ENCODE measurements around the gene FKBP5. TPM values are rescaled to one million over a fixed set of nuclear protein-coding genes. Genes with fewer than 3 reads are reported as not detected.
"Not testable (repeated sequence)": the region's sequence is repeated elsewhere in the genome, so short reads cannot be mapped to it uniquely, and the experiment has no call there.

Gene FKBP5
- polyA plus RNA-seq, 3 donors from 2014 or later, result 26.1 to 99.0 (median 29.3) TPM

GRCh38 chr6:35557239-35557638 lies 131.5 kb downstream of the FKBP5 start:
- no peak overlapping the region for H3K4me3 Mint-ChIP-seq
- peaks cover 0 to 5% (median 2%) of the 10 kb centered on the region in 3 donors for H3K27me3 Mint-ChIP-seq (ENCODE audit: low read depth in 3 of 3)
- no peak for DNase-seq
- no peaks in the 10 kb centered on the region for H3K36me3 Mint-ChIP-seq
- H3K9me3 Mint-ChIP-seq, result no peaks in the 10 kb centered on the region
- peaks cover 3 to 4% of the 10 kb centered on the region in 2 donors for H3K4me1 Mint-ChIP-seq
- no peak overlapping the region for H3K27ac Mint-ChIP-seq

GRCh38 chr6:35554811-35555210 lies 133.9 kb downstream of the FKBP5 start:
- H3K27ac Mint-ChIP-seq, result no peak overlapping the region
- peaks cover 9 to 17% of the 10 kb centered on the region in 2 donors for H3K4me1 Mint-ChIP-seq
- H3K9me3 Mint-ChIP-seq, result peaks cover 6 to 11% (median 8%) of the 10 kb centered on the region in 6 donors
- DNase-seq, result no peak
- peaks cover 2 to 5% (median 4%) of the 10 kb centered on the region in 3 donors for H3K27me3 Mint-ChIP-seq (ENCODE audit: low read depth in 3 of 3)
- H3K36me3 Mint-ChIP-seq, result peaks cover 4 to 8% (median 4%) of the 10 kb centered on the region in 3 donors
- H3K4me3 Mint-ChIP-seq, result no peak overlapping the region

- H3K4me1 Mint-ChIP-seq, result peaks cover 9 to 17% of the 10 kb centered on the region in 2 donors
- no peak overlapping the region for H3K27ac Mint-ChIP-seq
- H3K4me3 Mint-ChIP-seq, result no peak overlapping the region
- peaks cover 6 to 14% (median 10%) of the 10 kb centered on the region in 6 donors for H3K9me3 Mint-ChIP-seq
- DNase-seq, result no peak
- H3K27me3 Mint-ChIP-seq (ENCODE audit: low read depth in 3 of 3), result peaks cover 2% of the 10 kb centered on the region in 3 donors
- peaks cover 4 to 10% (median 4%) of the 10 kb centered on the region in 3 donors for H3K36me3 Mint-ChIP-seq
These were observed 135.4 kb downstream of the FKBP5 start for GRCh38 chr6:35553315-35553714.

GRCh38 chr6:35552285-35552917 lies 136.3 kb downstream of the FKBP5 start:
- Mint-ChIP-seq H3K4me1 (peaks cover 9 to 17% of the 10 kb centered on the region in 2 donors), H3K36me3 (peaks cover 4 to 10% (median 4%) of the 10 kb centered on the region in 3 donors), H3K27ac (no peak overlapping the region), H3K9me3 (peaks cover 6 to 14% (median 10%) of the 10 kb centered on the region in 6 donors), H3K27me3 (ENCODE audit: low read depth in 3 of 3) (peaks cover 2 to 5% (median 3%) of the 10 kb centered on the region in 3 donors), H3K4me3 (no peak overlapping the region)
- DNase-seq, result peak; percentile 57 to 67 (median 67)

- Mint-ChIP-seq H3K27ac (peak overlapping the region in 1 of 6 donors; percentile 14), H3K4me3 (peak overlapping the region in 1 of 5 donors; percentile 30), H3K36me3 (peaks cover 4 to 10% (median 4%) of the 10 kb centered on the region in 3 donors), H3K4me1 (peaks cover 9 to 17% of the 10 kb centered on the region in 2 donors), H3K27me3 (ENCODE audit: low read depth in 3 of 3) (peaks cover 2 to 5% (median 4%) of the 10 kb centered on the region in 3 donors), H3K9me3 (peaks cover 6 to 14% (median 10%) of the 10 kb centered on the region in 6 donors)
- no peak for DNase-seq
These were observed 138.3 kb downstream of the FKBP5 start for GRCh38 chr6:35550437-35550836.

GRCh38 chr6:35547676-35548075 lies 141.0 kb downstream of the FKBP5 start:
- Mint-ChIP-seq H3K36me3 (peaks cover 4 to 10% (median 4%) of the 10 kb centered on the region in 3 donors), H3K4me3 (no peak overlapping the region), H3K4me1 (peaks cover 9 to 17% of the 10 kb centered on the region in 2 donors), H3K27me3 (ENCODE audit: low read depth in 3 of 3) (peaks cover 2 to 5% (median 5%) of the 10 kb centered on the region in 3 donors), H3K9me3 (peaks cover 6 to 14% (median 10%) of the 10 kb centered on the region in 6 donors), H3K27ac (no peak overlapping the region)
- DNase-seq, result no peak

GRCh38 chr6:35544769-35545361 lies 143.8 kb downstream of the FKBP5 start:
- DNase-seq, result no peak
- no peak overlapping the region for H3K4me3 Mint-ChIP-seq
- peaks cover 0 to 3% (median 0%) of the 10 kb centered on the region in 3 donors for H3K36me3 Mint-ChIP-seq
- peaks cover 0 to 5% (median 3%) of the 10 kb centered on the region in 3 donors for H3K27me3 Mint-ChIP-seq (ENCODE audit: low read depth in 3 of 3)
- H3K4me1 Mint-ChIP-seq, result no peaks in the 10 kb centered on the region
- H3K27ac Mint-ChIP-seq, result no peak overlapping the region
- peaks cover under 1 to 3% (median 2%) of the 10 kb centered on the region in 6 donors for H3K9me3 Mint-ChIP-seq

GRCh38 chr6:35543459-35544193 lies 145.1 kb downstream of the FKBP5 start:
- no peak for DNase-seq
- H3K4me1 Mint-ChIP-seq, result no peaks in the 10 kb centered on the region
- no peaks in the 10 kb centered on the region for H3K9me3 Mint-ChIP-seq

GRCh38 chr6:35541836-35542235 lies 146.9 kb downstream of the FKBP5 start:
- Mint-ChIP-seq H3K27ac (no peak overlapping the region), H3K9me3 (no peaks in the 10 kb centered on the region), H3K27me3 (ENCODE audit: low read depth in 3 of 3) (peaks cover 1 to 3% (median 2%) of the 10 kb centered on the region in 3 donors), H3K36me3 (no peaks in the 10 kb centered on the region), H3K4me3 (no peak overlapping the region), H3K4me1 (no peaks in the 10 kb centered on the region)
- no peak for DNase-seq

More at GRCh38 chr6:35543459-35544193, 145.1 kb downstream of the FKBP5 start:
- Mint-ChIP-seq H3K27me3 (ENCODE audit: low read depth in 3 of 3) (peaks cover 0 to 5% (median 5%) of the 10 kb centered on the region in 3 donors), H3K4me3 (no peak overlapping the region), H3K36me3 (no peaks in the 10 kb centered on the region), H3K27ac (no peak overlapping the region)

GRCh38 chr6:35539223-35539622 lies 149.5 kb downstream of the FKBP5 start:
- Mint-ChIP-seq H3K4me1 (no peaks in the 10 kb centered on the region), H3K36me3 (no peaks in the 10 kb centered on the region), H3K27ac (peak overlapping the region in 1 of 6 donors; percentile 30), H3K4me3 (no peak overlapping the region), H3K27me3 (ENCODE audit: low read depth in 3 of 3) (peaks cover 2 to 8% (median 2%) of the 10 kb centered on the region in 3 donors), H3K9me3 (no peaks in the 10 kb centered on the region)
- no peak for DNase-seq

- not testable (repeated sequence) for DNase-seq, H3K4me3 Mint-ChIP-seq, H3K36me3 Mint-ChIP-seq, H3K9me3 Mint-ChIP-seq, H3K4me1 Mint-ChIP-seq, H3K27ac Mint-ChIP-seq
- peaks cover 2 to 11% (median 5%) of the 10 kb centered on the region in 3 donors for H3K27me3 Mint-ChIP-seq (ENCODE audit: low read depth in 3 of 3)
These were observed 152.9 kb downstream of the FKBP5 start for GRCh38 chr6:35535847-35536246.

GRCh38 chr6:35534407-35535170 lies 154.1 kb downstream of the FKBP5 start:
- no peak for DNase-seq
- Mint-ChIP-seq H3K36me3 (no peaks in the 10 kb centered on the region), H3K9me3 (no peaks in the 10 kb centered on the region), H3K4me3 (no peak overlapping the region), H3K27ac (no peak overlapping the region), H3K27me3 (ENCODE audit: low read depth in 3 of 3) (peaks cover 2 to 11% (median 5%) of the 10 kb centered on the region in 3 donors), H3K4me1 (no peaks in the 10 kb centered on the region)

- no peaks in the 10 kb centered on the region for H3K36me3 Mint-ChIP-seq
- no peak overlapping the region for H3K4me3 Mint-ChIP-seq
- no peak overlapping the region for H3K27ac Mint-ChIP-seq
- peaks cover 2 to 11% (median 5%) of the 10 kb centered on the region in 3 donors for H3K27me3 Mint-ChIP-seq (ENCODE audit: low read depth in 3 of 3)
- no peaks in the 10 kb centered on the region for H3K9me3 Mint-ChIP-seq
- no peak for DNase-seq
- peaks cover 0 to 4% of the 10 kb centered on the region in 2 donors for H3K4me1 Mint-ChIP-seq
These were observed 154.7 kb downstream of the FKBP5 start for GRCh38 chr6:35533981-35534380.

Data from immature natural killer cell (primary cell).